DND-41 (cell line): Measurements from ENCODE around the gene ALG1.

Source experiments
- ATAC-seq: fragments of 200-7000 bp; cut with Tn5 transposase; 3 replicates; pipeline ENCODE4 v1.9.1; 2021; ENCODE audit warnings: low read depth; ENCODE audit not compliant: insufficient read depth
- DNase-seq: peaks from one replicate; pipeline ENCODE4 v3.0.0-alpha.2; 2020
- H2AFZ ChIP-seq: 2 replicates; pipeline ENCODE4 v1.6.0; 2012; ENCODE audit warnings: low read depth, low read length
- H3K27ac ChIP-seq: 2 replicates; pipeline ENCODE4 v1.5.1; 2012; ENCODE audit warnings: low read length, inconsistent platforms
- H3K27me3 ChIP-seq: fragments of 200-600 bp; sonication (generic); 2 replicates; pipeline ENCODE4 v1.6.0; 2012; ENCODE audit warnings: low read length, mild to moderate bottlenecking, inconsistent platforms; ENCODE audit not compliant: insufficient read depth, poor library complexity
- H3K36me3 ChIP-seq: 2 replicates; pipeline ENCODE4 v1.5.1; 2012; ENCODE audit warnings: low read length, inconsistent platforms; ENCODE audit not compliant: insufficient read depth
- H3K4me1 ChIP-seq: 2 replicates; pipeline ENCODE4 v1.5.1; 2012; ENCODE audit warnings: mild to moderate bottlenecking, low read length; ENCODE audit not compliant: insufficient read depth
- H3K4me2 ChIP-seq: 2 replicates; pipeline ENCODE4 v1.6.0; 2012; ENCODE audit warnings: mild to moderate bottlenecking, moderate library complexity, low read length, inconsistent platforms; ENCODE audit not compliant: insufficient read depth
- H3K4me3 ChIP-seq, 2 experiments: fragments of 200-600 bp in 1 of 2; shearing (Covaris generic) in 1 of 2; 2 replicates each; pipeline ENCODE4 v1.5.1; 2012 to 2016; ENCODE audit warnings: inconsistent platforms in 2 of 2, low read length in 2 of 2, mild to moderate bottlenecking in 2 of 2, low read depth in 1 of 2, moderate library complexity in 1 of 2
- H3K79me2 ChIP-seq: 2 replicates; pipeline ENCODE4 v1.6.0; 2012; ENCODE audit warnings: low read length, inconsistent platforms; ENCODE audit not compliant: insufficient read depth
- H3K9ac ChIP-seq: 2 replicates; pipeline ENCODE4 v1.6.0; 2012; ENCODE audit warnings: low read depth, mild to moderate bottlenecking, inconsistent platforms, low read length, moderate library complexity
- H3K9me3 ChIP-seq: 2 replicates; pipeline ENCODE4 v1.5.1; 2012; ENCODE audit warnings: low read length, moderate library complexity, mild to moderate bottlenecking, inconsistent platforms; ENCODE audit not compliant: insufficient read depth, severe bottlenecking
- H4K20me1 ChIP-seq: 2 replicates; pipeline ENCODE4 v1.6.0; 2012; ENCODE audit warnings: low read length; ENCODE audit not compliant: insufficient read depth
- CTCF ChIP-seq: IDR thresholded peaks from 2 replicates; pipeline ENCODE4 v1.5.1; 2012; ENCODE audit warnings: borderline replicate concordance, low read length, moderate library complexity, mild to moderate bottlenecking; ENCODE audit not compliant: poor library complexity, severe bottlenecking; ENCODE audit errors: extremely low read depth
- EZH2 ChIP-seq: IDR thresholded peaks from 3 replicates; pipeline ENCODE4 v1.6.1; 2012; ENCODE audit warnings: borderline replicate concordance, low read depth, mild to moderate bottlenecking, moderate library complexity, low read length, inconsistent platforms; ENCODE audit not compliant: severe bottlenecking

Gene ALG1

GRCh38 chr16:5071681-5072333, at the start of gene ALG1:
Gene ALG1, plus strand, starts transcription at chr16:5071843. Its CDS starts 7 bp downstream, at chr16:5071850.
- Histone ChIP-seq H3K9me3 (no peaks in the 10 kb centered on the region), H3K4me3 (peak within 1 kb of the TSS; percentile 38 to 83), H2AFZ (peak within 1 kb of the TSS; percentile 89), H3K4me2 (peak within 1 kb of the TSS; percentile 80), H3K4me1 (peaks cover 29% of the 10 kb centered on the region), H3K27me3 (no peaks in the 10 kb centered on the region), H3K9ac (peak within 1 kb of the TSS; percentile 64), H3K27ac (peak within 1 kb of the TSS; percentile 72), H4K20me1 (no peaks in the 10 kb centered on the region), H3K79me2 (peaks cover 20% of the 10 kb centered on the region), H3K36me3 (peaks cover 30% of the 10 kb centered on the region)
- ATAC-seq (peak; percentile 93), DNase-seq (peak; percentile 89)
- TF ChIP-seq EZH2 (no peak), CTCF (no peak)

GRCh38 chr16:5022521-5022920, 49.1 kb upstream of the ALG1 start:
- no peaks in the 10 kb centered on the region for H4K20me1 ChIP-seq
- H2AFZ ChIP-seq = no peak overlapping the region
- H3K4me2 ChIP-seq = no peak overlapping the region
- H3K27ac ChIP-seq = no peak overlapping the region
- TF ChIP-seq EZH2 = no peak
- TF ChIP-seq CTCF = no peak
- H3K79me2 ChIP-seq = no peaks in the 10 kb centered on the region
- H3K4me1 ChIP-seq = no peaks in the 10 kb centered on the region
- no peaks in the 10 kb centered on the region for H3K27me3 ChIP-seq
- ATAC-seq (no peak), DNase-seq (no peak)
- no peak overlapping the region for H3K4me3 ChIP-seq
- no peak overlapping the region for H3K9ac ChIP-seq
- H3K9me3 ChIP-seq = no peaks in the 10 kb centered on the region
- no peaks in the 10 kb centered on the region for H3K36me3 ChIP-seq

GRCh38 chr16:5024632-5025031, 47.0 kb upstream of the ALG1 start:
- Histone ChIP-seq H2AFZ (no peak overlapping the region), H3K9me3 (no peaks in the 10 kb centered on the region), H3K27me3 (no peaks in the 10 kb centered on the region), H3K4me3 (no peak overlapping the region), H3K9ac (no peak overlapping the region), H3K27ac (no peak overlapping the region), H3K36me3 (no peaks in the 10 kb centered on the region), H3K4me1 (no peaks in the 10 kb centered on the region), H3K79me2 (no peaks in the 10 kb centered on the region), H4K20me1 (no peaks in the 10 kb centered on the region), H3K4me2 (no peak overlapping the region)
- ATAC-seq = no peak
- no peak for TF ChIP-seq EZH2
- peak; percentile 19 for TF ChIP-seq CTCF
- no peak for DNase-seq
